ENCODE data around the gene ZNF653.

The ZNF653 gene

GRCh38 chr19:11505504-11506100 lies at the start of gene ZNF653:
ZNF653 (minus strand) TSS chr19:11505839; CDS start chr19:11505786, 53 bp downstream.
- peak; percentile 91 for DNase-seq (ENCODE audit: low read depth)

GRCh38 chr19:11555246-11555645 lies 49.6 kb upstream of the ZNF653 start:
- no peak for DNase-seq (ENCODE audit: low read depth)

GRCh38 chr19:11554160-11554559 lies 48.5 kb upstream of the ZNF653 start:
- no peak for DNase-seq (ENCODE audit: low read depth)

GRCh38 chr19:11552666-11553372 lies 47.2 kb upstream of the ZNF653 start:
- DNase-seq (ENCODE audit: low read depth), result no peak

- DNase-seq (ENCODE audit: low read depth), result no peak
Measured at GRCh38 chr19:11551603-11552235, 46.1 kb upstream of the ZNF653 start.

GRCh38 chr19:11550265-11550664 lies 44.6 kb upstream of the ZNF653 start:
- DNase-seq (ENCODE audit: low read depth), result no peak

GRCh38 chr19:11549386-11549953 lies 43.8 kb upstream of the ZNF653 start:
- DNase-seq (ENCODE audit: low read depth), result no peak

GRCh38 chr19:11547929-11548700 lies 42.5 kb upstream of the ZNF653 start:
- no peak for DNase-seq (ENCODE audit: low read depth)

- DNase-seq (ENCODE audit: low read depth), result no peak
Measured at GRCh38 chr19:11541238-11541637, 35.6 kb upstream of the ZNF653 start.

GRCh38 chr19:11540645-11541044 lies 35.0 kb upstream of the ZNF653 start:
- no peak for DNase-seq (ENCODE audit: low read depth)

GRCh38 chr19:11539495-11540365 lies 34.1 kb upstream of the ZNF653 start:
- DNase-seq (ENCODE audit: low read depth), result no peak

- no peak for DNase-seq (ENCODE audit: low read depth)
Measured at GRCh38 chr19:11538232-11539036, 32.8 kb upstream of the ZNF653 start, which contains the start of gene CNN1. CNN1 (plus strand) TSS chr19:11538851; CDS start chr19:11538928, 77 bp downstream.

- peak; percentile 83 for DNase-seq (ENCODE audit: low read depth)
Measured at GRCh38 chr19:11535792-11536595, 30.4 kb upstream of the ZNF653 start.

- DNase-seq (ENCODE audit: low read depth), result no peak
Measured at GRCh38 chr19:11534948-11535347, 29.3 kb upstream of the ZNF653 start.

GRCh38 chr19:11534538-11534937 lies 28.9 kb upstream of the ZNF653 start:
- DNase-seq (ENCODE audit: low read depth), result no peak

GRCh38 chr19:11530432-11530831 lies 24.8 kb upstream of the ZNF653 start:
- DNase-seq (ENCODE audit: low read depth), result no peak

GRCh38 chr19:11528551-11529341 lies 23.1 kb upstream of the ZNF653 start, which contains the start of gene ECSIT:
ECSIT (minus strand) TSS chr19:11529134; CDS start chr19:11519170, 9,964 bp downstream.
- DNase-seq (ENCODE audit: low read depth), result peak; percentile 86

- no peak for DNase-seq (ENCODE audit: low read depth)
Measured at GRCh38 chr19:11519138-11519537, 13.5 kb upstream of the ZNF653 start.
